ENCODE measurements around the gene FGFR2.
"Not testable (repeated sequence)": the region's sequence is repeated elsewhere in the genome, so short reads cannot be mapped to it uniquely, and the experiment has no call there.

Gene FGFR2

DNA sequence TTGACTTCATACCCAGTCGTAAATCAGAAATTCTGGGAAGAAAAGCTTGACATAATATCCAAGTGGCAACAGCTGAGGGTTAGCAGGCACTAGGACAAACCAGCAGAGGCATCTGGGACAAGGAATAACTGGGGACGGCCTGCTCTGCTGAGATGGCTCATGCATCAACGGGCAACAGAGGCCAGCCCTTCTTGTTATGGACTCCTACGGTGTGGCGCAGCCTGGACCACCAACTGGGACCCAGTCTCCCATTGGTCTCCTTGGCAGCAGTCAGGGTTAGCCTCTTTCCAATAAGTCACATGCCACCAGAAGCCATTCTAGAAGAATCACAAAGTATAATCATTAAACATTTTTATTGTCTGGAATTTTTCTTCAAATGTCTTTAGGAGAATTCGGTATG, 15.0 kb downstream of the FGFR2 start:
- no peak for DNase-seq

DNA sequence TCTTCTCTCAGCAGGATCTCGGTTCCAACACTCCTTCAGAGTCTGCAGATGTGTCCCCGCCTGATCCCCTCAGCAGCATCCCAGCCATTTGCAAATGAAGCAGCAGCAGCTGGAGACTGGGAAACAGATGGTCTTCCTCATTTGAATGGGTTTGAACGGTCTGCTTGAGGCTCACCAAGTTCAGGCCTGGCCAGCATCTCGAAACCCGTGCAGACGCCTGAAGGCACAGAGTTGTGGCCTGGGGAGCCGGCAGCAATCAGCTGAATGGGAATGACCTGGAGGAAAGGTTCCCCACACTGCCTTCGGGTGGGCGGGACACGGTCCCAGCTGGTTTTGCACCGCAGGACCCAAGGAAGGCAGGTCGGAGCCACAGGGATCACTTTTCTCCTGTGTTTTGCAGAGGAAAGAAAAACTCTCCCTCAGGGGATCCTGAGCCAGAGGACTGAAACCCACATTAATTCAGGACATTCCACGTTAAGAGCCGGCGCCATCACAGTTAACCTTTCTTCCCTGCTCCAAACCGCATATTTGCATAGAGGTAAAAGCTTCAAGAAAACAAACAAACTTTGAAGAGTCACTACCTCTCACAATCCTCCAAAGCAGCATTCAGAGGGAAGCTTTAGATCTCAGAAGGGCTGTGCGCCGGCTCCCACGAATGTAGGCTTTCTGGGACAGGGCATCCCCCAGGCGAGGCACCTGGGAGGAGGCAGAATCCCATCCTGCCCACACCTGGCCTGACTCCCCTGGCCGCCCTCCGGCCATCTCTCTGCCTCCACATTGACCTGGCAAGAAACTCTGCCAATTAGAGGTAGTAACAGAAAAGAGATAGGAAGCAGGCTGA, 17.7 kb downstream of the FGFR2 start:
- no peak for DNase-seq

DNA sequence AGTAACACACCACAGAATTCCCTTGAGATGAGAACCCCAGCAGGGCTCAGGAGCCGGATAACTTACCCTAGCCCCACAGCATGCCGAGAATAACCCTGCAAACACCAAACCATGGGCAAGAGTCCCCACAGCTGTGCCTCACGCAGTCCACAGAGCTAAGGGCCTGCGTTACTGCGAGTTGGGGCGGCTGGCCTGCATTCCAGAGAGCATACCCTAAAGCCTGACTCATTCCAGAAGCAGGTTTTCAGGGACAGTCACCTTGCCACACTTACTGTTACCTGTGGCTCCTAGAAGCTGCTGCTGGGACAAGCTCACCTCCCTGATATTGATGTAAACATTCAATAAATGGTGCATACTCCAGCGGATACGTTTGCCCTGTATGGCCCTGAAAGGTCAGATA, 18.6 kb downstream of the FGFR2 start:
- no peak for DNase-seq

DNA sequence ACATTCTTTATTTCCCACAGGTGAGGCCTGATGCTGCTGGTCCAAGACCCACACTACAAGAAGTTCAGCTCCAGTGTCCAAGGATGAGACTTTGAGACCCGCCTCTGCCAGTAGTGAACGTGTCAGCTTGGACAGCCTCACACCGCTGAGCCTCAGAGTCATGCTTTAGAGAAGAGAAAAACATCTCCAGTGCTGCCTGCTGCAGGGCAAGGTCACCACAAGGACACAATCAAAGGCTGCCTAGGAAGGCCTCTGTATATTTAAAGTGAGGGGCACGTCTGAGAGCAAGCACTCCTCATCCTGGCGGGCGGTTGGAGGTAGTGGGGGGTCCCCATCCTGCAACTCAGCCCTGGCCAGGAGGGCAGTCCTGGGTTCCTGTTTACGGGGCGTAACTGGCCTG, 19.3 kb downstream of the FGFR2 start:
- no peak for DNase-seq

DNA sequence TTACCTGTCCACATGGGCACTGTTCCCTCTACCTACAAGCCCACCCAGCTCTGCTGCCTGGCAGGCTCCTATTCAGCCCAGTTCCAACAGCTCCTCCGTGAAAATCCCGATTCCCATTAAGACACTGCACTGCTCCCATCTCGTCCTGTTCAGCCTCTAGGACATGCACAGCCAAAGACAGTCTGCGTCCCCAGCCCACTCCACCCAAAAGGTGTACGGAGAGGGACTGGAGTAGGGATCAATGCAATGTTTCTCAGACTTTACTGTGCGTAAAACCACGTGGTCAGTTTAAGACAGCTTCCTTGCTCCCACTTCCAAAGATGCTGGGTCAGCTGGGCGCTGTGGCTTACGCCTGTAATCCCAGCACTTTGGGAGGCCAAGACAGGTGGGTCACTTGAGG, 19.9 kb downstream of the FGFR2 start:
- no peak for DNase-seq

DNA sequence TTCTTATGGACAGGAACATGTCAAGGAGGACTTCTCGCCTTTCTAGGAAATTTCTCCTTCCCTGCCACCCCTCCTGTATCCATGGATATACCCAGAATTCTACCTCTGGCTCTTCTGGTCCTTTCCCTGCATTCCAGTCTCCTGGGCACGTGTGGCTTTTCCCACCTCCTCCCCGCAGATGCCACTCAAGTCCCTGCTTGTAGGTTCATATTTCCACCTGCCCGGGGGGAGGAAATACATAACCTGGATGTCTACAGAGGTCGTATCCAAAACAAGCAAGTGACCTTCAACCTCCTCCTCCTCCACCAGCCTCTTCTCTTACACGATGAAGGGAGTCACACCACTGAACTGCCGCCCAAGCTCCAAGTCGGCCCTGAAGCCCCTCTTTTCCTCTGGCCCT, 20.7 kb downstream of the FGFR2 start:
- no peak for DNase-seq

DNA sequence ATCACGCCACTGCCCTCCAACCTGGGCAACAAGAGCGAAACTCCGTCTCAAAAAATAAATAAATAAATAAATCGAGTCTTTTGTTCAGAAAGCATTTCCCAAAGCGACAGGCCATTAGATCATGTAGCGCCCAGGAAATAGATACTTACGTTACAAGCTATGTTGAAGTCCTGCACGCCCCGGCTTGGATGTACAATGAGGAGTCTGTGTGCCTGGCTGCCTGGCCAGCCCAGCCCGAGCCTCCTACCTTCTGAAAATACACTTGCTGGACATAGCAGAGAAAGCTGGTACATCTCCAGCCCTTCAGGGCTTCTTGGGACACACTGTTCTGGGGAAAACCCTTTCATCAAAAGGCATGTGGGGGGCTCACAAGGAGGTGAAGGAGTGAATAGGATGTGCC, 22.1 kb downstream of the FGFR2 start:
- no peak for DNase-seq

DNA sequence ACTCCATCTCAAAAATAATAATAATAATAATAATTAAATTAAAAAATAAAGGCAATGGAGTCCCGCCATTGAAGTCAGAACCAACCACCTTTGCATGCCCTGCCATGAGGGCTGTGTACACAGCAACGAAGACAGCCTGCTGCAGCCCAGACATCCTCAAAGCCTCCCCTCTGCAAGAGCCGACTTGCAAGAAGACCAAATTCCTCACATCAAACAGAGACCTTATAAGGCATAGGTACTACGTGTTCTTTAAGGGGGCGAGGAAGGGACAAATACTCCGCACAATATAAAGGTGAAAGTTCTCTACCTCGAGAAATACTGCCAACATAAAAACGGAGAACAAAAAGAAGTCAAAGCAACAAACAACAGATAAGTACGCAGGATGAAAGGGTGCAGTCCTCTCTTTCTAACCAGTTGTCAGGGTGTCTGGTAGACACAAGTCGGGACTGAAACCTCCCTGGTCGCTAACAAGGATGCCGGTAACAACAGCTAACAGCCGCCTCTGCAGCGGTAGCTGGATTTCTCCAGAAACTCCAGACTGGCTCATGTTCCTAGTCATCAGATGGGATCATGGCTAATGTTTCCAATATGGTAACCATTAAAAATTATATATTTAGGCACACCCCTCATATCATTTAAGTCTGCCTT, 23.6 kb downstream of the FGFR2 start:
- DNase-seq: no peak

DNA sequence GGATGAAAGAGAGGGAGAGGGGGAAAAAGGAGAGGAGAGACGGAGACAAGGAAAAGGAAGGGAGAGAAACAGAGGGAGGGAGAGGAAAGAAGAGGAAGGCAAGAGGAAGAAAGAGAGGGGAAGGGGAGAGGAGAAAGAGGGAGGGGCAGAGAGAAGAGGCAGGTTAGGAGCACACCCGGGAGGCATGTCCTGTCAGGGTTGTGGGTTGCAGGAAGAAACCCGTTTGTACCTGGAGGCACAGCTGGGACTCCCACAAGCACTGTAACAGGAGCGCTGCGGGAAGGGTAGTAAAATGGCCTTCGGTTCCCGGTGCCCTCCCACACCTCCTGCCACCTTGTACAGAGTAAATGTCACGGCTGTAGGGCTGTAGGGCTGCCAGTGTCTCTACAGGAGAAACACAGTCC, 24.7 kb downstream of the FGFR2 start:
- no peak for DNase-seq

DNA sequence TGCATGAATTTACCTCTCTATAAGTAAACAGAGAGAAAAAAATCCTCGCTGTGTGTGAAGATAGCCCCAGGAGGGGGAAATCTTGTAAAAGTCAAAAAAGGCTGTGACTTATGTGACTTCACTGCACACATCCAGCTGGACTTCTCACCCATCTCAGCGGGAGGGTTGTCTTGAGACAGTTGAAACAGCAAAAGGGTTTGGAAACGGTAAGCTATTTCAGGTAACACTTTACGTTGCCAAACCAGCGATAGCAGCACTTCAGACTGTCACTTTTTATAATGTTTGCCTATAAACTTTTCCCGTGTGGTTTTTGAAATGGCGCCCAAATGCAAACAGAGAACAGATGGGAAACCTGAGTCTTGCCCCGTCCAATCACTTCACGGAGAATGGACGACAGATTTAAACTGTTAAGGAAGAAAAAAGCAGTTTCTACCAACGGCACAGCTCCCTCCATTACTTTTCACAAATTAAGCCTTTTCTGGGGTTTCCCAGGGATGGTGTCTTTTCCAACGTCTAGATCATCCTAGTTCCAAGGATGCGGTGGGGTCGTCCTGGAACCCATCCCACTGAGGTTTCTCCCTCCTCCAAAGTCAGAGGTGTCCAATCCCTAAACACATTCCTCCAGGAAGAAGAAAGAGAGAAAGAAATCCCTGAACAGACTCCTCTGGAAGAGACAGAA, 25.2 kb downstream of the FGFR2 start:
- no peak for DNase-seq

DNA sequence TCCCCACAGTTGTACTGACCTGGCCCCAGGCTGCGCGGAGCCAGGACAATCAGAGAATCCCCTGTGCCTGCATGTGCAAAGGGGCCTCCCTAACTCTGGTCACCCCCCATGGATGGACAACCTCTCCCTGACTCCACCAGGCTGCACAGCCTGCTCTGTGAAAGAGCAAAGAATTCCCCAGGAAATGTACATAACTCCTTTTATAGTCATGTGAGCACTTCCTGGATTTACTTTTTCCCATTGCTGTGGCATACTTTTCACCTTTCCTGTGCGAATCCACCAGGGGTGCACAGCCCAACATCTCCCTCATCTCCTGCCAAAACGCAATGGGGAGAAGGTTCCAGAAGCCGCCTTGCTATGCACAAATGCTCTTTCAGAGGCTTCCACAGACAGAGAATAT, 27.9 kb downstream of the FGFR2 start:
- DNase-seq: no peak

DNA sequence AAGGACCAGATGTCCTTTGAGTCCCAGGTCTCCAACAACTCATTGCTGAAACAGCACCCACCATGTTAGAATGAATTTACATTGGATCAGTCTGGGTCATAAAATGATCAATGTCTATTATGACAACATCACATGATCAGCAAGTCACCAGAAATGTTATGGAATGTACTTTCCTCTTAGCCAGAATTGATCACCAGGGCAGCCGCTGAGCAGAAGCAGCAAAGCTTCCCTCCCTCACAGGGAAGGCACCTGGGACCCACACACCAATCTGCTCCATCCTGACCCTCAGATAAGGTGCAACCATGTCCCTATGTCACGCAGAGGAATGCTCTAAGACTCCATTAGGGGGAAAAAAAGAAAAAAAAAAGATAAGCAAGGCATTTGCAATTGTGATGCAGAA, 30.0 kb downstream of the FGFR2 start:
- no peak for DNase-seq

DNA sequence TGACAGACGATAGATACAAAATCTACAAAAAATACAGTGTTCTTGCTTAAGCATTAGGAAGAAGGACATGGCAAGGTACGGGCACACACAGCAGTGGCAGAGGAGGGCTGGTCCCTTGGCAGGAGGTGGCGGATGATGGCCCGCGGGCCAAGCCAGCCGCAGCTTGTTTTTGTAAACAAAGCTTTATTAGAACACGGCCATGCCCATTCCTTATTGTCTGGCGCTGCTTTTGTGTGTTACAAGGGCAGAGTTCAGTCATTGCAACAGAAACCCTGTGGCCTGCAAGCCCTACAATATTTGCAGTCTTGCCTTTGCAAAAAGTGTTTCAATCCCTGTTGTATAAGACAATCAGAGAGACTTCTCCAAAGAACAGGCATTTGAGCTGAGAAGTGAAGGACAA, 30.7 kb downstream of the FGFR2 start:
- no peak for DNase-seq

DNA sequence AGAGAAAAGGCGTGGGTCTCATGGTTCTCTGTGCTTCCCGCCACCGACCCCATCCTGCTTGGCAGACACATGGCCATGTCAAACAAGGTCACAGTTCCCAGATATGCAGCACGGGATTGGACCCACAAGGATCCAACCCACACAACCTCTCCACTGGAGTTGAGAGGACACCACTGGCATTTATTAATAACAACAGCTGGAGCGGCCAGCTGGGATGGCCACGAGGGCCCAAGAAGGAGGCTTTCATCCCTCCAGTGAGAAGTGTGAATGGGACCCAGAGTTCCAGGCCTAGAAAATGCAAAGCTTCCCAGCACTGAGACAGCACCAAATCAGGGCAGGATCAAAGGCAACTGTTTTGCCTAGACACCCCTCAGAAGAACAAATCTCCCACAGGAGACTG, 31.5 kb downstream of the FGFR2 start:
- DNase-seq: no peak

DNA sequence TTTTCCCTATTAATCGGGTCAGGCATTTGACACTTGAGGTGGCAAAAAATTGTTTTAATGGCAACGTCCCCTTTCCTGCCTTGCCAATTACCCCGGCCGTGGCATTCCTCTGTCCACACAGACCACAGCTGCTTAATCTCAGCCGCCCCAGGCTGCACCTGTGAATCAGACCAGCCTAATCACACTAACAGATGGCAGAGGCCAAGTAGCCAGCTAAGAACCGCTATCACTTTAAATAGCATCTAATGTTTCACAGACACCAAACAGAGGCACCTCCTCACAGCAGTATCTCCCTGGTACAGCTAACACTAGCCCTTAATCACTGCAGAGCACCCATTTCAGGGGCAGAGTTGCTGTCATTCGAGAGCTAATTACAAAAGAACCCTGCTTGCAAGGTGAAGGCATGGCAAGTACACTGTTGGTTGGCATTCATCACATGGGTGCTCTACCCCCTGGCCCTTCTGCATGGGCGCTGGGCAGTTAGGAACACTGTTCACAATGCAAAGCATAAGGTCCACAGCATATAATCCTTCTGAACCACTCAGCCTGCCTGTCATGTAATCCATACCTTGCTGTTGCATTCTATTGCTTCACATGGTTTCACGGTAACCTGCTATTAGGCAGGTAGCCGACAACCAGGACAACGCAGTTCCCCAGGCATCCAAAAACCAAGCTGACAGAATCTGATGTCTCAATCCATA, 38.8 kb downstream of the FGFR2 start:
- no peak for DNase-seq

DNA sequence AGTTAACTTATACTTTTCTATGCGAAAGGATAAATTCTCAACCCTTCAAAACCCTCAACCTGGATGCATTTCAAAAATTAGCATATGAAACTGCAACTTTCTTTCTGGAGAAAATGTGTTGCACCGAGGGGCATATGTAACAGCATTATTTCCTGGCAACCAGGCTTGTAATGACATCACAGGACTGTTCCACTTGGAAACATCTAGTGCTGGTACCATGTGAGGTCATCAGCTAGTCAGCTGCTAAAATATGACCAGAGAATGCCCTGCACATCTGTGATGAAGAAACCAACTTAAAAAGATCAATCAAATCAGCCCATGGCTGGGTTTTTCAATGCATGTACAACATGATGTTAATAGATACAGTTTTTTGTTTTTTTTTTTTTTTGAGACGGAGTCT, 40.0 kb downstream of the FGFR2 start:
- no peak for DNase-seq

DNA sequence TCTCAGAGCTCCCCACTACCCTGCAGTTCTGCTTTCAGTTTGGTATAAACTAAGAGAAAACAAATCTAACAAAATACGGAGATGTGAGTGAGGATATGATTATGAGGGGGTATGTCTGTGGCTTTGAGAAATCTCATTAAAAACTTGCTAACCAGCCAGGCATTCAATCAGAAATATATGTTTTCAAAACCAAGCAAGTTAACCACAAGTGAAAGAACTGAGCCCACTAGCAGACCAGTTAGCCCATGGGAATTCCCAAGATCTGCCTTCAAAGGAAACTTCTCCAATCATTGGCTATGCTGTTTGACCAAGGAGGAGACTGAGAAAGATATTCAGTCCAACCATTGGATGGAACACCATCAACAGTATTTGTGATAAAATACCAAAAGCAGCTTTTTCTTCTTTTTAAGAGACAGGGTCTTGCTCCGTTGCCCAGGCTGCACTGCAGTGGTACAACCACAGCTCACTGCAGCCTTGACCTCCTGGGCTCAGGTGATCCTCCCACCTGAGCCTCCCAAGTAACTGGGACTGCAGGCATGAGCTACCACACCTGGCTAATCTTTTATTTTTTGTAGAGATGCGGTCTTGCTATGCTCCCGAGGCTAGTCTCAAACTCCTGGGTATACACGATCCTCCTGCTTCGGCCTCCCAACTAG, 41.2 kb downstream of the FGFR2 start:
- DNase-seq: no peak

DNA sequence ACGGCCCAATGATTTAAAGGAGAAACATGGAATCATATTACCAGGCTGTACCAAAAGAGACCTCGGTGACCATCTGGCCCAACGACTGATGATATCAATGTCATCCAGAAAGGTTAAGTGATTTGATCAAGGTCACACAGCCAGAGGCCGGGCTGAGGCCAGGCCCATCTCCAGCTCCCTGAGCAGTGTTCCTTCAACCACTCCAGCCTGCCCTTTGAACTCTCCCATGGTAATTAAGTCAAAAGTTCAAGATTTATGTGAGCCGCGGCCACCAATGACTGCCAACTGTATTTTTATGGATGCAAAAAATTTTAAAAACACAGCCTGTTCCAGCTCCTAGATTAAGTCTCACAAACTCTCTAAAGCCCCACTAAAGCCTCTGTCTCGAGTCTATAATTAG, 41.8 kb downstream of the FGFR2 start:
- DNase-seq: no peak

DNA sequence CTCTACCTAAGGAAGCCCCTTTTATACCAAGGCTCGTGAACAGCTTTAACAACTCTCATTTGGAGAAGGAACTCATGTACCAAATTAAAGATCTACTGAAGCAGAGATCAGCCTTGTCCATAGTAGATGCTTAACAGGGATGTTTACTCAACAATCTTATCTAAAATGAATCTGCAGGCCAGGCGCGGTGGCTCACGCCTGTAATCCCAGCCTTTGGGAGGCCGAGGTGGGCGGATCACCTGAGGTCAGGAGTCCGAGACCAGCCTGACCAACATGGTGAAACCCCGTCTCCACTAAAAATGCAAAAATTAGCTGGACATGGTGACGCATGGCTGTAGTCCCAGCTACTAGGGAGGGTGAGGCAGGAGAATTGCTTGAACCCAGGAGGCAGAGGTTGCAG, 43.3 kb downstream of the FGFR2 start:
- DNase-seq: not testable (repeated sequence)

DNA sequence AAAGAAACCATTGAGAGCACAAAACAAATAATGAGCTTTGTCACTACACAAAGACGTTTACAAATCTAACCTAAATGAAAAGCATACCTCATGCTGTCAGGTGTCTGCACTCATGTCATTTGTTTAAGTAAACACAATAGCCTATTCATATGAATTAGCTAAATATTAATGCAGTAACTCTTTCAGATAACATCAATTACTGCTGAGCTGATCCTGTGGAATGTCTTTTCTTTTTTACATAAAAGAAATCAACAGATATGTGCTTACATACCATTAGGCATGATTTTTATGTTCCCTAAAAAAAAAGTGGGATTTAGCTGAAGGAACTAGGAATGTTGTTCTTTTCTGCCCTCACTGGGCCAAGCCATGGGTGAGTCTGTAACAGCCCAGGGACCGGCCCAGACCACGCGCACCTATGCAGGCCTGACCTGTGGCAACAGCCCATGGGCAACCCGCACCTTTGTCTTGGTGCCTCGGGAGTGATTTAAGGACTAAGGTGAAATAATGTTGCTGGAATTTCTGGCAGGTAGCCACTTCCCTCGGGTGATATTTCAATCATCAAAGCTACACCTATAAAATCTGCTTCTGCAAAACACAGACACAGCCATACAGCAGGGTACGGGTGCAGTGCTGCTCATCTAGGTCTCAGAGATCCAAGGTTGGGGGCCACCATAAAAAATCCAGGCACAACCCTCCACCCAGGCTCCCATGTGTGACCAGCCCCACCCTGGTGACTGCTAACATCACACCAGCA, 44.6 kb downstream of the FGFR2 start:
- no peak for DNase-seq

DNA sequence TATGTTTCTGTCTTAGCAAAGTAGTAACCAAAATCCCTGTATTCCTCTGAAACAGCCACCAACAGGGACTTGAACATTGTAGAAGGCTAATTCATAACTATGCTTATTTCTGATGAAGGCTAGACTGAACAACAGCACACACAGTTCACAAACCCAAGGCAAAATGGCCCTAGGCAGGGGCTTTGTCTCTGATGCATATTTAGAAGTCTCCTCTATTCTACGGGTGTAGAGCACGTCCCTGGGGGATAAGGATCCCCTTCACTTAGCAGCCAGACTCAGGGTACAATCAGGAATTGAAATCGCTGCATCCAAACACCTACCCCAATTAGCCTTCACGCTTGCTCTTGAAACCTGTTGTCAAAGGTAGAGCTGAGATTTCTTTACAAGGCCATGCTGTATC, 45.5 kb downstream of the FGFR2 start:
- no peak for DNase-seq

DNA sequence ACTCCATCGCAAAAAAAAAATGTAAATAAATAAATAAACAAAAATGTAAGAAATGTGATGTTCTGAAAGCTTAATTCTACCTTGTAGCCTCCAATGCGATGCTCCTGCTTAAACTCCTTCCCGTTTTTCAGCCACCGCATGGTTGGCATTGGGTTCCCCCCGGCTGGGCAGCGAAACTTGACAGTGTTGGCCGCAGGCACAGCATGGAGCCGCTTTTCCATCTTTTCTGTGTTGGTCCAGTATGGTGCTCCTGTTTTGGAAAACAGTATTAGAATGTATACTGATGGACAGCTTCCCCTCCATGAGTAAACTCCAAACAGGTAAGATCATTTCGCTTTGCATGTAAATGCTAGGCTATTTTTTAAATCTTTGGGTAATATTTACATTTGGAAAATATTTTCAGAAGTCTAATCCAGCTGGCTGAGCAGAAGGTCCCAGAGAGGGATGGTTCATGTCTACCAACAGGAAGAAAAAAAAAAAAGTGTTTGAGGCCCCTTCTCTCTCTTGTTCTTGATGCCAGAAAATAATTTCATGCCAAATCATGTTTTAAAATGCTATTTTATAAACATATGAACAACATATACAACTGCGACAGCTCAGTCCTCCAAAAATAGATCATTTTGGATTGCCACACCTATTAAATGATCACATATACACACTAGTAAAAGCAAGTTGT, 46.9 kb downstream of the FGFR2 start:
- DNase-seq: no peak
